ENCODE data around the gene TFF2.

TFF2 gene

GRCh38 chr21:42305707-42306147 is 45.1 kb downstream of the TFF2 start:
- no peak for DNase-seq (ENCODE audit: low read depth in 2 of 2)

DNA sequence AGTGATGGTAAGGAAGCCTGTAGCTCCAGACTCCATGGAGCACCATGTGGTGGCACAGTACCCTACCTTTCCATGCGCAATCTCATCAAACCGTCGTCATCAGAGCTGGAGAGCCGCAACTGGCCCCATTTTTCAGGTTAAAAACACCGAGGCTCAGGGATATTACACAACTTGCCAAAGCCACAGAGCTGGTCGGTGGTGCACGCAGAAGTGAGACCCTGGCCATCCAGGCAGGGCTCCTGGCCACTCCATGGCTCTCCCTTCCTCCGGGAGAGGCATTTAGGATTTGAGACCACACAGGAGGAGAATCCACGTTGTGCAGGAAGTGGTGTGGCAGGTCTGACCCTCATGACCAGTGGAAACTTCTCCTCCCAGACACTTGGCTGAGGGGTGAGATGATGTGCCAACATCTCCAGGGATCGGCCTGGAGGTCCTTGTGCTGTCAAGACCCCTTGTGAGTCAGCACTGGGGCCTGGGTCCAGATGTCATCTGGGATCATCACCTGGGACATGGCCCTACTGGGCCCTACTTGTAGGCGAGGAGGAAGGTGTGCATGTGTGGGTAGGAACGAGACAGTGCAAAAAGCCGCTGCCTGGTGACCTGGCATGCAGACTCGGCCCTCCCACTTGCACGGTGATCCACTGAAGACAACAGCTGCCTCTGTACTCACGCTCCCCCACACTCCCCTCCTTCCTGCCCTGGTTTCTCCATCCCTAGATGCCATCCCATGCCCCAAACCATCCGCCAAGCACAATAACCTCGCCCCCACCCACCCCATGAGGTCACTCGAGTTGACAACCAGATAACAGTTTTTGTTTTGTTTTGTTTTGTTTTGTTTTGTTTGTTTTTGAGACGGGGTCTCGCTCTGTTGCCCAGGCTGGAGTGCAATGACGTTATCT is 46.0 kb downstream of the TFF2 start:
- no peak for DNase-seq (ENCODE audit: low read depth in 2 of 2)

GRCh38 chr21:42303443-42303842 is 47.4 kb downstream of the TFF2 start:
- no peak for DNase-seq (ENCODE audit: low read depth in 2 of 2)

GRCh38 chr21:42302794-42303193 is 48.0 kb downstream of the TFF2 start:
- DNase-seq (ENCODE audit: low read depth in 2 of 2), result no peak

DNA sequence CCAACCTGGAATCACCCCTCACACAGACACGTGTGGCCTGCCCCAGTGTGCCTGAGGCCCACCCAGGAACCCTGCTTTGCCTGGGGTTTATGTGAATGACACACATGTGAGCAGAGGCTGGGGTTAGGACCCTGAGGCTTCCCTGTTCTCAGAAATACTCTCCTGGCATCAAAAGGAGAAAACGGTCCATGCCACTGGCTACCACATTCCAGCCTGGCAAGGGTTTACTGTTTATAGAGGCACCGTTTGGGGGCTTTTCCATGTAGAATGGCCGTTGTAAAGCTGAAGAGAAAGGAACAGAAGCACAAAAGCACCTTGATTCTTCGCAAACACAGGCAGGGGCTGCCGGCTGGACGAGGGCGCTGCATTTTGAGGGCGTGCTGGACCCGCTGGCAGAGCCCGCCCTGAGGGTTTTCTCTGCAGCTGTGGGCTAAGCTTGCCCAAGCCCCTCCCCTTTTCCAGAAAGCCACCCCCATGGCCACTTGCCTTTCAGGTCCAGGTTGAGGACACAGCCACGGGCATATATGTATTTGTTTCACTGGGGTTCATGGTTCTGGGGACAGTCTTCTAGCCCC is 48.6 kb downstream of the TFF2 start:
- no peak for DNase-seq (ENCODE audit: low read depth in 2 of 2)

DNA sequence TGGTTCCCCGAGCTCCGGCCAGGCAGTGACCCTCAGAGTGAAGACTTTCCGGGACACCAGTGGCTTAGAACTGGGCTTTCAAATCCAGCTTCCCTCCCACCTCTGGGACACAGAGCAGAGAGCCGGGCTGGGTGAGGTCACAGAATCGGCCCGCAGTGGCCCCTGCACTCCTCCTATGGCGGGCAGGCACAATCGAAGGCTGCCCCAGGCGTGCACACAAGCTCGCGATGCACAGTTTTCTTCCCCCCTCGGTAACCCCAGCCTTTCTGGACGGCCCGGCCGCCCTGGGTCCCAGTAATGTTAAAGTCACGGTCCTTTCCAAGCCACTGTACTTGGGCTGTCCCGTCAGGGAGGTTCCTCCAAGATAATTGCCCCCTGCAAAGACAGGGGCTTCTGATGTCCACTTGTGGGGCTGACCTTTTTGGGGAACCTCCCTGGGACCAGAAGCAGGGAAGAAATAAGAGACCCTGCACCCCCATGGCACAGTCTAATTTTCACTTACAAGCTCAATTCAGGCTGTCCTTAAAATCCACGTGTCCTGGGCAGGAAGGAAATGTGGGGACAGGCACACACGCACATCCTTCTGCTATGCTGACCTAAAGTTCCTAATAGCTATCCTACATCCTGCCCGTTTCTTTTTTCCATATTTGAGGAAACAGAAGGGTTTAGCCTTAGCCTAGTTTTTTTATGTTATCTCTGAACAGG is 49.3 kb downstream of the TFF2 start:
- DNase-seq (ENCODE audit: low read depth in 2 of 2), result no peak

- DNase-seq (ENCODE audit: low read depth in 2 of 2), result no peak
These were observed 49.8 kb downstream of the TFF2 start for GRCh38 chr21:42300956-42301355.

DNA sequence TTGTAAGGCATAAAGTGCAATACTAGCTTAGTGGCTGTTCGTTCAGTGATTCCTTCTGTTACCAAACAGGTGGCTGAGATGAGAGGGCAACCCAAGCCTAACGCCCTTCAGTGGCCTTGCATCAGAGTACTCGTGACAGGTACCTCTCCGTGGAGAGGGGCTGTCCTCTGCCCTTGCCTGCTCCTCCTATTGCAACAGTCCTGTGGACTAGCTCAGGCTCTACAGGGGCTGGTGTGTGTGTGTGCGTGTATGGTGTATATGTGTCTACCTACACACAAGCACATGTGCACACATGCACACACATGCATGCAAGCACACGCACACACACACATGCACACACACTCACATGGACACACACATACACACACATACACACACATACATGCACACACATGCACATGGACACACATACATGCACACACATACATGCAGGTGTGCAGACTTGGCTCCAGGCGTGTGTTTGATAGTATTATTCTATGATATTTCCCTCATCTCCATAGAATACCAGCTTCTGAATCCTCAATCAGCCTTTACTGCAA is 50.7 kb downstream of the TFF2 start:
- no peak for DNase-seq (ENCODE audit: low read depth in 2 of 2)

DNA sequence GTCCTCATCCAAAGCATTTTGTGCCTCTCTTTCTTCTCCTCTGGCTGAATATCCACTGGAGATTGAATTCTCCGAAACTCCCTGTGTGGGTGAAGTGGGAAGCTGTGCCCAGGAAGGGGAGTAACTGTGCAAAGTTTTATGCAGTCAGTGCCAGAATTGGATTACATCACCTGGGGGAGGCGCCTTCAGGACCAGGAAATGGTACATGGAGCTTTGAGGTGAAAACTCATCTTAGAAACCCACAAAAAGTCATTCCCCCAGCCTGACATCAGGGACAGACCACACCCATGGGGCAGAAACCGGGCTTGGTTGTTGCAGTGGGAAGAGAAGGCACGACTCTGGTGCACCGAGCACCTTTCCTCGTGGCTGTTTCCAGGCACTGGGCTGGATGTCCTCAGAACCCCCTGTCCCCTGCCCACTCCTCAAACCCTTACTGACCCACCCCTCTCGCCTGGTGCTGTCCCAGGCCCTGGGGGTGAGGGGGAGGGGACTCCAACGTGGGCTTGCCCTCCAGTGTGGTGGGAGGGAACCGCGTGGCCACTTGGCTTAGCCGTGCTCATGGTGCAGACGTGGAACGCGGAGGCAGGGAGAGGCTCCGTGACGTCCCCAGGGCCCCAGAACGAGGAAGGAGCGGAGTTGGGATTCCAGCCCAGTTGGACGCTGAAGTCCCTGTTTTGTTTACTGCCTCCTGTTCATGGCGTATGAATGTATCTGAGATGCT is 51.3 kb downstream of the TFF2 start:
- no peak for DNase-seq (ENCODE audit: low read depth in 2 of 2)

DNA sequence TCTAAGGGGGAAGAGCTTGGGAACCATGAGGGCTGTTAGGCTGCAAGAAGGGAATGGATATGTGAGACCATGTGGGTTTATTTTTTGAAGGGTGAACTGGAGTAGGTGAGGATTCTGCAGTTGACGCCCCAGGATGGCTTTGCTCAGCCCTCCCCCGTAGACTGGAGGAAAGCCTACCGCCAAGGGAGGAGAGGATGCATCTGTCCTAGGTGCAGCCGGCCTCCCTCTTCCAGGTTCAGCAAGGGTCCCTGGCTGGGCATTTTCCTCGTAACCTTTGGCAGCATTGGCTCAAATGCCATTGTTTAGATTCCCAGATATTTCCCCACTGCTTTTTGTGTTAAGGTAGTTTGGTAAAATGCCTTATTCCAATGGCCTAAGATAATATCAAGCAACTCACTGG is 52.1 kb downstream of the TFF2 start:
- no peak for DNase-seq (ENCODE audit: low read depth in 2 of 2)

DNA sequence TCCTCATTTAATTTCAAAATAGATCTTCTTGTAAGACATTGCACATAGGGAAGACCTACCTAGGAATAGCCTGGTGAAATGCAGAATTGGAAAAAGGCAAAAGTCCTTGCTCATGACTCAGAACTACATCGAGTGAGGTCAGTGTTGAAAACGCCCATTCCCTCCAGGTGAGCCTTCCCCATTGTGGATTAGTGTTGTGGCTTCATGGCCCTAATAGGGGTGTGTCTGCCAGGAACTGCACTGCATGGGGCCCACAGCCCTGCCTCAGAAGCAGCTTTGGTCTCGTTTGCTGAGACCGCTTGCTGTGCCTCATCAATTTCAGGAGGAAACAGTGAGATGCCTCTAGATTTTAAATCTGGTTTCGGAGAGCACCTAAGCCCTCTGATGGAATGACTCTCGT is 52.6 kb downstream of the TFF2 start:
- no peak for DNase-seq (ENCODE audit: low read depth in 2 of 2)

DNA sequence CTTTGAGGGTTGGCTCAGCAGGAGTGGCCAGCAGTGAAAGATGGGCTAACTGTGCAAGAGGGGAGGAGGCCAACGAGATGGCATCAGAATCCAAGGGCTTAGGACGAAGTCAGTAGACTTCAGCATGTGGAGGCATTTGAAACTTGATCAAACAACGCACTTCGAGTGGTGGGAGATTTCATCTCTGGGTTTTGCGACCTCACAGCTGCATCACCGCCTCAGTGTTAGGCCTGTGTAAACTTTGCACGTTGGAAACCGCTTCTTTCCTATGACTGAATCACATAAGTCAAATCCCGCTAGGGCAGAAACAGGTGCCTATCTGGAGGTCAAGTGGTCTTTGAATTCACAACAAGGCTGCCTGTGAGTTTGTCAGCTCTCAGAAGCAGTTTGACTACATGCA is 53.4 kb downstream of the TFF2 start:
- no peak for DNase-seq (ENCODE audit: low read depth in 2 of 2)

DNA sequence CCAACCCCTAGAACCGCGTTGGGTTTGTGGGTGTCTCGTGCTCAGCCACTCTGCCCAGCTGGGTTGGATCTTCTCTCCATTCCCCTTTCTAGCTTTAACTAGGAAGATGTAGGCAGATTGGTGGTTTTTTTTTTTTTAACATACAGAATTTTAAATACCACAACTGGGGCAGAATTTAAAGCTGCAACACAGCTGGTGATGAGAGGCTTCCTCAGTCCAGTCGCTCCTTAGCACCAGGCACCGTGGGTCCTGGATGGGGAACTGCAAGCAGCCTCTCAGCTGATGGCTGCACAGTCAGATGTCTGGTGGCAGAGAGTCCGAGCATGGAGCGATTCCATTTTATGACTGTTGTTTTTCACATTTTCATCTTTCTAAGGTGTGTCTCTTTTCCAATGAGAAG is 54.3 kb downstream of the TFF2 start:
- no peak for DNase-seq (ENCODE audit: low read depth in 2 of 2)

Measured in fibroblast of skin of left biceps (primary cell).